Nephron progenitor cell (in vitro differentiated cells): ENCODE data around the gene LGALS1.
A peak's percentile ranks its signal among the peaks of the same experiment; 100 is the strongest.

ENCODE experiments used
- DNase-seq: peaks from one replicate; pipeline ENCODE4 v3.0.0; 2021
- H3K27ac Mint-ChIP-seq: 2 replicates; pipeline ENCODE4 v1.8.0; 2021; ENCODE audit warnings: mild to moderate bottlenecking, moderate library complexity, mixed read lengths
- H3K27me3 Mint-ChIP-seq: 2 replicates; pipeline ENCODE4 v1.8.0; 2021; ENCODE audit warnings: mild to moderate bottlenecking, low read depth, mixed read lengths; ENCODE audit not compliant: poor library complexity
- H3K36me3 Mint-ChIP-seq: 2 replicates; pipeline ENCODE4 v1.8.0; 2021; ENCODE audit warnings: low read depth, mixed read lengths
- H3K4me1 Mint-ChIP-seq: 2 replicates; pipeline ENCODE4 v1.8.0; 2021; ENCODE audit warnings: mixed read lengths
- H3K4me3 Mint-ChIP-seq: 2 replicates; pipeline ENCODE4 v1.8.0; 2021; ENCODE audit warnings: mild to moderate bottlenecking, moderate library complexity, mixed read lengths
- H3K9me3 Mint-ChIP-seq: 2 replicates; pipeline ENCODE4 v1.8.0; 2021; ENCODE audit warnings: mild to moderate bottlenecking, moderate library complexity, mixed read lengths
- CTCF ChIP-seq: fragments of 200-600 bp; sonication (generic); IDR thresholded peaks from 2 replicates; pipeline ENCODE4 v1.5.0; 2021; ENCODE audit warnings: antibody characterized with exemption

LGALS1 gene

GRCh38 chr22:37627545-37627944, 47.9 kb upstream of the LGALS1 start:
- no peak for DNase-seq
- no peak for TF ChIP-seq CTCF

GRCh38 chr22:37628830-37629229, 46.6 kb upstream of the LGALS1 start:
- DNase-seq: no peak
- H3K4me1 Mint-ChIP-seq: peaks cover 40% of the 10 kb centered on the region
- no peaks in the 10 kb centered on the region for H3K27me3 Mint-ChIP-seq
- H3K4me3 Mint-ChIP-seq: no peak overlapping the region
- no peaks in the 10 kb centered on the region for H3K9me3 Mint-ChIP-seq
- H3K27ac Mint-ChIP-seq: no peak overlapping the region
- TF ChIP-seq CTCF: no peak
- peaks cover 7% of the 10 kb centered on the region for H3K36me3 Mint-ChIP-seq

More at GRCh38 chr22:37627545-37627944, 47.9 kb upstream of the LGALS1 start:
- Mint-ChIP-seq H3K4me1 (peaks cover 34% of the 10 kb centered on the region), H3K27ac (peak overlapping the region; percentile 97), H3K27me3 (no peaks in the 10 kb centered on the region), H3K4me3 (no peak overlapping the region), H3K9me3 (no peaks in the 10 kb centered on the region), H3K36me3 (peaks cover 11% of the 10 kb centered on the region)

GRCh38 chr22:37629928-37630327, 45.5 kb upstream of the LGALS1 start:
- H3K9me3 Mint-ChIP-seq: no peaks in the 10 kb centered on the region
- no peak overlapping the region for H3K4me3 Mint-ChIP-seq
- H3K36me3 Mint-ChIP-seq: peaks cover 6% of the 10 kb centered on the region
- no peak for DNase-seq
- H3K27ac Mint-ChIP-seq: no peak overlapping the region
- peaks cover 43% of the 10 kb centered on the region for H3K4me1 Mint-ChIP-seq
- H3K27me3 Mint-ChIP-seq: no peaks in the 10 kb centered on the region
- TF ChIP-seq CTCF: no peak

- no peak for DNase-seq
- Mint-ChIP-seq H3K27ac (no peak overlapping the region), H3K4me1 (peaks cover 49% of the 10 kb centered on the region), H3K36me3 (no peaks in the 10 kb centered on the region), H3K9me3 (no peaks in the 10 kb centered on the region), H3K4me3 (no peak overlapping the region), H3K27me3 (no peaks in the 10 kb centered on the region)
- no peak for TF ChIP-seq CTCF
Observed at GRCh38 chr22:37630839-37631435, 44.5 kb upstream of the LGALS1 start.

GRCh38 chr22:37631448-37632173, 43.8 kb upstream of the LGALS1 start:
- Mint-ChIP-seq H3K4me3 (no peak overlapping the region), H3K9me3 (no peaks in the 10 kb centered on the region), H3K4me1 (peaks cover 56% of the 10 kb centered on the region), H3K27me3 (no peaks in the 10 kb centered on the region), H3K36me3 (no peaks in the 10 kb centered on the region), H3K27ac (no peak overlapping the region)
- no peak for TF ChIP-seq CTCF
- DNase-seq: no peak
